ENCODE measurements around the gene HDAC4.

- TF ChIP-seq POLR2AphosphoS5 (IDR thresholded peaks at IDR 0.05) (no peak), CTCF (IDR thresholded peaks at IDR 0.05) (no peak), POLR2A (IDR thresholded peaks at IDR 0.05) (no peak)
Observed at GRCh38 chr2:239302808-239303557, 97.8 kb downstream of the HDAC4 start.

Measured in stomach (tissue), 4 donors.